Sigmoid colon (tissue), 4 donors: ENCODE data around the gene ABLIM1.

Experiments used
- CTCF ChIP-seq, 4 experiments: fragments of 450-650 bp in 3 of 4; fragments of 200-600 bp in 1 of 4; IDR thresholded peaks; one replicate each; pipeline ENCODE4 v1.5.1; 2016 to 2019; ENCODE audit warnings: antibody characterized with exemption in 4 of 4, mild to moderate bottlenecking in 3 of 4, moderate library complexity in 2 of 4
- EP300 ChIP-seq, 4 donors: sonication (generic); formaldehyde crosslinking; IDR thresholded peaks; one replicate each; pipeline ENCODE4 v1.6.1; 2017; ENCODE audit warnings: antibody characterized with exemption in 4 of 4
- POLR2A ChIP-seq, 2 donors: fragments of 450-650 bp; IDR thresholded peaks; one replicate each; pipeline ENCODE4 v1.6.1; 2016; ENCODE audit warnings: antibody characterized with exemption in 2 of 2, mild to moderate bottlenecking in 2 of 2, moderate library complexity in 2 of 2
- POLR2AphosphoS5 ChIP-seq, 4 donors: sonication (generic); formaldehyde crosslinking; IDR thresholded peaks; one replicate each; pipeline ENCODE4 v1.6.1; 2017; ENCODE audit warnings: antibody characterized with exemption in 4 of 4

GRCh38 chr10:114532226-114532625, 125.8 kb downstream of the ABLIM1 start:
- TF ChIP-seq POLR2A (IDR thresholded peaks at IDR 0.05) (no peak), POLR2AphosphoS5 (IDR thresholded peaks at IDR 0.05) (no peak), CTCF (IDR thresholded peaks at IDR 0.05) (no peak), EP300 (IDR thresholded peaks at IDR 0.05) (no peak)
